LoVo (cell line): ENCODE results near the gene MATCAP1.

ENCODE experiments used
- DNase-seq: peaks from one replicate; pipeline ENCODE4 v3.0.0-alpha.2; 2016; ENCODE audit warnings: low spot score

MATCAP1 gene

DNA sequence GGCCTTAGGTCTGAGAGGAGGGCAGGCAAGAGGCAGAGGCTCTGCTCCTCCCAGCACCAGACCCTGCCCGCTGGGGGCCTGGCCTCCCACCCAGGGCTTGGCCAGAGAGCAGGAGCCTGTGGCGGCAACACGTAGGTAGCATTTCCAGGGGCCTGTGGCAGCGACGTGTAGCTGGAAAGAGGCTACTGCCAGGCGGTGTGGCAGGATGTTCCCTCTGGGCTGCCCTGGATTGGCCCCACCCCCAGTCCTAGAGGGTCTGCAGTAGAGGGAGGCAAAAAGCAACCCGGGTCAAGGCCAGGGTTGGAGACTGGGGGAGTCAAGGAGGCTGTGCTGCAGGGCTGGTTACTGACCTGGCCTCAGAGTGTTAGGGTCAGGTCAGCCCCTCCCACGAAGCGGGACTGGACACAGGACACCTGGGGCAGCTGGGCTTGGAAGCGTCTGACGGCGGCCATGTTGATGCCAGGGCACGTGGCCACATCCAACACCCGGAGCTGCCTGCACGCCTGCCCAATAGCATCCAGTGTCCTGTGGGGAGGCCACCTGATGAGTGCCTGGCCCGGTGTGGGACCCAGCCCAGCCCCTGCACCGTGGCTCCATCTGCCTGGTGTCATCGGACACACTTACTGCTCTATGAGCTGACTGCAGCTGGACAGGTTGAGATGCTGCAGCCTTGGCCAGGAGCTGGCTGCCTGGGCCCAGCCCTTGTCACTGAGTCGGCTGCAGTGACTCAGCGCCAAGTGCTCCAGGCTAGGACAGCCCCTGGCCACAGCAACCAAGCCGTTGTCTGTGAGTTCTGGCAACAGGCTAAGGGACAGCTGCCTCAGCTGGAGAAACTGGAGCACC lies 23.7 kb upstream of the MATCAP1 start:
- DNase-seq: peak; percentile 7

DNA sequence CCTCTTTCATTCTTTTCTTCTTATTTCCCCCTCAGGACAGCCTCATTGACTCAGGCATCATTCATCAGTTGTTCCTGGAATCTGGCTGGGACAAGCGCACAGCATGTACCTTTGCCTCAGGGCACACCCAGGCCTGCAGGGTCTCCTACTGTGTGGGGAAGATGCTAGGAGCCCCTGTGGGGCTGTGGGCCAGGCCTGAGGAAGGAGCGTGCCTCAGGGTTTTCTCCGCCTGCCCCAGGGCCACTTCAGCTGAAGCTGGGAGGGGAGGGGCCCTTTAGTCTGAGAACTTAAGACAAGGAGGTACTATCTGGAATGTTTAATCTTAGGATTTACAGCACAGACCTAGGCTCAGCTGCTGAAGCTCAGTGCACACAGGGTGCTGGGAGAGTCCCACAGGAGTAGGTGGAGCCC lies 23.1 kb upstream of the MATCAP1 start:
- no peak for DNase-seq

DNA sequence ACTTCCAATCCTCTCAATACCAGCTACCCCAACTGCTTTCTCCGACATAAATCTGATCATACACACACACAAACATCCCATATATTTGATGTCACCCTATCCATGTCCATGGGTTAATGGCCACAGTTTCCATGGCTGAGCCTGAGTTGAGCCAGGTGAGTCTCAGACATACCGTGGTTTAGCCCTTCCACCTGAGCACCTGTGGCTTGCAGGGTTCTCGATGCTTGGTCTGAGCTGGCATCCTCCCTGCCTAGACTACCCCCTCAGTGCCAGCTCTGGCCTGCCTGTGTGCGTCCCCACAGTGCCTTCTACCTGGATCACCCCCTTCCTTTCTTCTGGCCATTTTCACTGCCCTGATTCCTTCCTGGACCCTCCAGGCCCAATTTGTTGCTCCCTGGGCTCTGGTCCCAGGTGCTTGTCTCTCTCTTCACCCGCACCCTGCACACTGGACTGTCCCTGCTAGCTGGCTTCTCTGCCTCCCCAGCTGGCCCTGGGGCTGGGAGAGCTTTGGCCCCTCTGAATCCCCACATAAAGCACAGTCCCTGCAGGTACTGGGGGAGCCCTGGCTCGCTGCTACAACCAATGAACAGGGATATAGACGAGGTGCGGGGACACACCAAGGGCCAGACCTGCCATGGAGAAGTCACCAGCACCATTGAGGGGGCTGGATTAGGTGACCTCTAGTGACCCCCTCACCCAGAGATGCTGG lies 22.5 kb upstream of the MATCAP1 start:
- DNase-seq: no peak

DNA sequence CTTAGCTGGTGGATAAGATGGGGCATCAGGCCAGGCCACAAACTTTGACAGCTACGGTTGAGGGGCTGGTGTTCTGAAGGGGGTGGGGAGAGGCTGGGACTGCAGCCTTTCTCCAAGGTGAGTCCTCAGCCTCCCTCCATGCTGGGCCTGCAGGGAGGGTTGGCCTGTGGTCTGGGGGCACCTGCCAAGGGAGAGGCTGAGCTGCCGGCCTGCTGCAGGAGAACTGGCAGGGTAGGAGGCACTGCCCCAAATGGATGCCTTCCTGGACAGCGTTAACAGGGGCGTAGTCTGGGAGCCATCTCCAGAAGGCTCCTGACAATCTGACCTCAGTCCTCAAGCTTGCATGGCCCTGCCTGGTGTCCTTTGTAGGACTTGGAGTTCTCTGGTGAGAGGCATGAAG lies 20.3 kb upstream of the MATCAP1 start:
- no peak for DNase-seq

DNA sequence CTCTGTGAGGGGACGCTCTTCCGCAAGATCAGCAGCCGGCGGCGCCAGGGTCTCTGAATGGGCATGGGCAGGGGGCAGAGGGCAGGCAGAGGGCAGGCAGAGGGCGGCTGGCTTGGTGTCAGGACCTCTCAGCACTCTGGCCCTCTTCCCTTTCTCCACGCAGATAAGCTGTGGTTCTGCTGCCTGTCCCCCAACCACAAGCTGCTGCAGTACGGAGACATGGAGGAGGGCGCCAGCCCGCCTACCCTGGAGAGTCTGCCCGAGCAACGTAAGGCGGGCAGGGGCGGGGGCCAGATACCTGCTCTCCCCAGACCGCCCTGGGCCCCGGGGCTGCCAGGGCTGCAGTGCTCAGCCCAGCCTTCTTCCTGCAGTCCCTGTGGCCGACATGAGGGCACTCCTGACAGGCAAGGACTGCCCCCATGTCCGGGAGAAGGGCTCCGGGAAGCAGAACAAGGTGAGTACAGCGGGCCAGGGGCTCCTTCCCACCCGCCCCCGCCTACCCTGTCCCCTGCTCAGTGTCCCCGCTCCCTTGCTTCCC lies 19.3 kb upstream of the MATCAP1 start:
- no peak for DNase-seq

DNA sequence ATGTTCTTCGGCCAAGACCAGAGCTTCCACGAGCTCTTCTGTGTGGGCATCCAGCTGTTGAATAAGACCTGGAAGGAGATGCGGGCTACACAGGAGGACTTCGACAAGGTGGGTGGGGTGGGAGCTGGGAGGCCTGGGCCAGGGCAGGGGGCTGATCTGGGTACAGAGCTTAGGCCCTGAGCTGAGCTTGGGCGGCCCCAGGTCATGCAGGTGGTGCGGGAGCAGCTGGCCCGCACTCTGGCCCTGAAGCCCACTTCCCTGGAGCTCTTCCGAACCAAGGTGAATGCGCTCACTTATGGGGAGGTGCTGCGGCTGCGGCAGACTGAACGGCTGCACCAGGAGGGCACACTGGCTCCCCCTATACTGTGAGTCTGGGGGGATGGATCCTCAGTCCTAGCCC lies 18.7 kb upstream of the MATCAP1 start:
- no peak for DNase-seq

DNA sequence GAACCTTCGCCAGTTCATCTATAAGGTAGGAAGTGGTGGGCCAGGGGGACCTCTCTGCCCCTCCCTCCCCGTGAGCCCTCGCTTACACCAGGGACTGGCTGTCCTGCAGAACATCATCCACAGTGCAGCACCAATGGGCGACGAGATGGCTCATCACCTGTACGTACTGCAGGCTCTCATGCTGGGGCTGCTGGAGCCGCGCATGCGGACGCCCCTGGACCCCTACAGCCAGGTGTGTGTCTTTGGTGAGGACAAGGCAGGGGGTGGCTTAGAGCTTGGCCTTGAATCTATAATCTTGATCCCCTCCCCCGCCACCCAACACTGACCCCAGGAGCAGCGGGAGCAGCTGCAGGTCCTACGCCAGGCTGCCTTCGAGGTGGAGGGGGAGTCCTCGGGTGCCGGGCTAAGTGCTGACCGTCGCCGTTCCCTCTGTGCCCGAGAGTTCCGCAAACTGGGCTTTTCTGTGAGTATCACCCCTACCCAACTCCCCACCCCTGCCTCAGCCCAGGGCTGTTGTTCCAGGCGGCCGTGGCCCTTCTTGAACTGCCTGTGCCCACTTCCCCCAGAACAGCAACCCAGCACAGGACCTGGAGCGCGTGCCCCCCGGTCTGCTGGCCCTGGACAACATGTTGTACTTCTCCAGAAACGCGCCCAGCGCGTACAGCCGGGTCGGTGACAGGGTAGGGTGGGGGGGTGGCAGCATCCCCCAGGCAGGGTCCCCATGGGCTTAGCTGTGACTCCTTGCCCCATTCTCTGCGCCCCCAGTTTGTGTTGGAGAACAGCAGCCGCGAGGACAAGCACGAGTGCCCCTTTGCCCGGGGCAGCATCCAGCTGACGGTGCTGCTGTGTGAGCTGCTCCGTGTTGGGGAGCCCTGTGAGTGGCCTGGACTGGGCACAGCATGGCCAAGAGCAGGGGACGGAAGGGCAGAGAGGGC lies 17.9 kb upstream of the MATCAP1 start:
- DNase-seq: no peak

DNA sequence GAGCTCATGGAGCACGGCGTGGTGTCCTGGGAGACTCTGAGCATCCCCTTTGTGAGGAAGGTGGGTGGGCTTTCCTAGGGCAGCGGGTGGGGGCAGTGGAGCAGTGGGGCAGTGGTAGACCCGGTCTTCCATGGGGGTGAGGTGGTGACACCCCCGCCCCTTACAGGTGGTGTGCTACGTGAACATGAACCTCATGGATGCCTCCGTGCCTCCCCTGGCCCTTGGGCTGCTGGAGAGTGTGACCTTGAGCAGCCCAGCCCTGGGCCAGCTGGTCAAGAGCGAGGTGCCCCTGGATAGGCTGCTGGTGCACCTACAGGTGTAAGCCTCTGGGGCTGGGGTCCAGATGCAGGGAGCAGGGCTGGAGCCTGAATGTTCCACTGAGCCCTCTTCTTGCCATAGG lies 16.7 kb upstream of the MATCAP1 start:
- DNase-seq: no peak

DNA sequence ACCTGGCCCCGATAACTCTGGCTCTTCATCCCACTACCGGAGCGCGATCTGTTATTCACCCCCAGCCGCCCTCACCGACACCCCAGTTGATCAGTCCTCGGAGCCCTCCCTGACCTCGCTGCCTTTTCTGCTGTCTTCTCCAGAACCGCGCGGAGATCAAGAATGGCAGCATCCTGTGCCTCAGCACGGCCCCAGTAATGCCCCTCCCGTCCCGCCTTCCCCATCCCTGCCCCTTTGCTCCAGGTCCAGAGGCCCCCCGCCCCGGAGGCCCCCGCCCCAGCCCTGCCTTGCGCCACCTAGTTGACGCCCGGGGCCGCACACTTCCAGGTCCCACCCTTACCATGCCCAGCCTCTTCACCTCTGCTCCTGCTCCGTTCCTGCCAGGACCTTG lies 16.0 kb upstream of the MATCAP1 start:
- no peak for DNase-seq

DNA sequence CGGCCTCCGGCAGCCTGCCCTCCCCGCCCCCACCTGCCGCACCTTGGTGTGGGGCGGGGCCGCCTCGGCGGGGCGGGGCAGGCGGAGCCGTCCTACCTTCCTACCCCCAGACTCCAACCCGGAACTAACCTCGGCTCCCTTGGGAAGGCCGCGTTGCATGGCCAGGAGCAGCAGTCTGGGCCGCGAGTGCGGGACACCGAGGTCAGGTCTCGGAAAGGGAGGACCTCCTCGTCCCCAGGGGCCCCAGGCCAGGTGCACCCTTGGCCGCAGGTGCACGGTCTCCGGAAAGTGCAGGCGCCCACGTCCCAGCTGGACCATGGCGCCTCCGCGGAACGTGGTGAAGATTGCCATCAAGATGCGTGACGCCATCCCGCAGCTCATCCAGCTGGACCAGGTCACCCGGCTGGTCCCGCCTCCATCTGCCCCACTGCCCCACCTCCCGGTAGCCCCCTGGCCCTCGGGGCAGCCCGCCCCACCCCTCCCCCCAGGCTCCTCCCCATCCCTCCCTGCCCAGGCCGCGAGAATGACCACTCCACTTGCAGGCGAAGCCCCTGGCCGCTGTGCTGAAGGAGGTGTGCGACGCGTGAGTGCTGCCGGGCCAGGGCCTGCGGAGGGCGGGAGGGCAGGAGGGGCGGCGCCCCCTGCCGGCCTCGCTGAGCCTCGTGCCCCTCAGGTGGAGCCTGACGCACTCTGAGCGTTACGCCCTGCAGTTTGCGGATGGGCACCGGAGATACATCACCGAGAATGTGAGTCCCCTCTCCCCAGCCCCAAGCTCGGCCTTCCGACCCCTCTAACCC lies 15.4 kb upstream of the MATCAP1 start, which contains the start of gene ELMO3:
Gene ELMO3 (plus strand): TSS at position 121 of the 797 bp plus-strand sequence. CDS start 196 bp downstream, at position 317.
- peak; percentile 71 for DNase-seq

DNA sequence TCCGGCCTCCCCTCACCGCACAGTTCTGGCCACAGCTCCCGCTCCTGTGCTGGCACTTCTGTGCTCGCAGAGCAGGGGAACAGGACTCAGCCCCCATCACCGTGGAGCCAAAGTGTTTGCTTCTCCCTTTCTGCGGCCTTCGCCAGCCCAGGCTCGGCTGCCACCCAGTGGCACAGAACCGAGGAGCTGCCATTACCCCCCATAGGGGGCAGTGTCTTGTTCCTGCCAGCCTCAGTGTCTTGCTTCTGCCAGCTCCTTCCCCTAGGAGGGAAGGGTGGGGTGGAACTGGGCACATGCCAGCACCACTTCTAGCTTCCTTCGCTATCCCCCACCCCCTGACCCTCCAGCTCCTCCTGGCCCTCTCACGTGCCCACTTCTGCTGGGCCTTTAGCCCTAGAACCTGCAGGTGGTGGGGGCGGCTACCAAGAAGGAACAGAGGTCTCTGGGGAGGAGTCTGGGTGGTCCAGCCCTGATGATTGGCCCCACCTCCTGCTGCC lies 14.5 kb upstream of the MATCAP1 start:
- DNase-seq: peak; percentile 50

DNA sequence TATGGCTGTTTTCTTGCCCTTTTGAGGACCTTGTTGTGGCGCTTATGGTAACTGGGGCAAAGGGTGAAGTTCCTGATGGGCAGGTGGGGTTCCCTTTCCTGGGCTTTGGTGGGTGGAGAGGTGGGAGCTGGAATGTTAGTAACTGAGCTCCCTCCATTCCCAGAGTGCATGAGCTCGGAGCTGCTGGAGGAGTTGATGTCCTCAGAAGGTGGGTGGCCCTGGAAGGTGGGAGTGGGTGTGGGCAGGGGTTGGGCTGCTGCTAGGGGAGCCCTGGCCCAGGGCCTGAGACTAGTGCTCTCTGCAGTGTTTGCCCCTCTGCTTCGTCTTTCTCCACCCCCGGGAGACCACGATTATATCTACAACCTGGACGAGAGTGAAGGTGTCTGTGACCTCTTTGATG lies 13.9 kb upstream of the MATCAP1 start:
- DNase-seq: no peak

DNA sequence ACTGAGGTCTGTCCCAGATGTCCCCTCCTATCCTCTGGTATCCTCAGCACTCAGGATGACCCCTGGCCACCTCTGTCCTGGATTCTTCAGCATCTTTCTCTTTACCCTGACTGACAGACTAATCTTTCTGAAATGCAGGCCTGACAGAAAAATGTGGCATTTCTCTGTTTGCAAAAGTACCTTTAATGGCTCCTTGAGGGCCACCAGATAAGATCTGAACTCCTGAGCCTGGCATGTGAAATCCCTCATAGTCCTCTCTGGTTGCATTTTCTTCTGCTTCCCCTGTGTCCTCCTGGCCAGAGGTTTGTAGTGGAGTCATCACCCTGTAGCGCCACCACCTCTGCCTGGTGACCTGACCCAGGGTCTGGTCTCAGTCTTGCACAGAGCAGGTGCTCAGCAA lies 13.1 kb upstream of the MATCAP1 start:
- no peak for DNase-seq

DNA sequence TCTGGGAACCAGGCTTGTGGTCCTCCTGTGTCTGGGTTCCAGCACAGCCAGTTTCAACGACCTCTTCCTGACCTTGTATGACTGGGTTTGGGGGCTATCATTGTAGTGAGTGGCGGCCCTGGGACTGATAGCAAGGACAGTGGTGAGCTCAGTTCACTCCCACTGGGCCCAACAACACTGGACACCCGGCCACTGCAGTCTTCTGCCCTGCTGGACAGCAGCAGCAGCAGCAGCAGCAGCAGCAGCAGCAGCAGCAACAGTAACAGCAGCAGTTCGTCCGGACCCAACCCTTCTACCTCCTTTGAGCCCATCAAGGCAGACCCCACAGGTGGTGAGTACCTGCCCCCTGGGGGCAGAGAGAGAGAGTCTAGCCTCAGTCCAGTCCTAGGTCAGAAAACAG lies 11.9 kb upstream of the MATCAP1 start:
- DNase-seq: no peak

DNA sequence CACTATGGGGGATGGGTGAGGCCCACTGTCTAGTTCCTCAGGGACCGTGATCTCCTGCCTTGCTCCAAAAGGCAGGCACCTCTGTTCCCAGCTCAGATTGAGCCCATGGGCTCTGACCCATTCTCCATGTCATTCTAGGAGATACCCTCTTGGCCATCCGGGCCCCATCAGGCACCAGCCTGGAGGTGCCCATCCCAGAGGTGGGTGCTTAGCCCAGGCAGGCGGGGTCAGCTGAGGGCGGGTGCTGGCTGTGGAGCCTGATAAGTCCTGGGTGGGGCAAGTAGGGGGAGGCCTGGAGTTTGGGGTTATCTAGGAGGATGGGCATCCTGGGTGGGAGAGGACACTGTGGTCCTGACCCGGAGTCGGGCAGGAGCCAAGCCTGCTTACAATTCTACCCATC lies 10.5 kb upstream of the MATCAP1 start:
- DNase-seq: no peak

DNA sequence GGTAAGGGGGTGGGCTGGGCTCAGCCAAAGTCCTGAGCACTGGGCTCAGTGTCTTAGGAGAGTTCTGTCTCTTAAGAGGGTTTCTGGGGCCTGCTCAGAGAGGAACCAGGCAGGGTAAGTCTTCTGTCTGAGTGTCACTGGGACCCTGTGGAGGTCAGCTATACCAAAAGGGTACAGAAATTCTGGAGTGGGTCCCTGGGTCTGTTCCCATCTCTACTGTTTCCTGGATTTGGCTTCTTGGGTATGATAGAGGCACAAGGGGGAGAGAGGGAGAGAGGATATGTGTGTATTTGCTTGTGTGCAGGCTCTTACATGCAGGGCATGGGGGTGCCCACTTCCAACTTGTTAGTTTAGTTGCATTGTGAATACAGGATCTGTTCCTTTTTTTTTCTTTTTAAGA lies 9.8 kb upstream of the MATCAP1 start:
- no peak for DNase-seq

DNA sequence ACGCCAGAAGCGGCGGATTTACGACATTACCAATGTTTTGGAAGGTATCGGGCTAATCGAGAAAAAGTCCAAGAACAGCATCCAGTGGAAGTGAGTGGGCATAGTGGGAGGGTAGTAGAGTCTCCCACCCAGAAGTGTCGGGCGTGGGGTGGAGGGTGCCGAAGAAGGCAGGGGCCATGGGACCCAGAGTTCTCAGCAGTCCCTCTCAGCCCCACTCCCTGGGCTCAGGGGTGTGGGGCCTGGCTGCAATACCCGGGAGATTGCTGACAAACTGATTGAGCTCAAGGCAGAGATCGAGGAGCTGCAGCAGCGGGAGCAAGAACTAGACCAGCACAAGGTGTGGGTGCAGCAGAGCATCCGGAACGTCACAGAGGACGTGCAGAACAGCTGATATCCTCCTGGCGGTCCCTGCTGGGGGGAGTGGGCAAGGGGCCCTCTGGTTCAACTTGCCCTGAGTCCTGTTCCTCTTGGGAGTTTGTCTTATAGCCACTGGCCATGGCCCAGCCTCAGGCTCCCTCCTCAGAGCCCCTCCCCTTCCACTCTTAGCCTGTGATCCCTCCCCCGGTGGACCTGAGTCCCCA lies 9.1 kb upstream of the MATCAP1 start:
- DNase-seq: no peak

DNA sequence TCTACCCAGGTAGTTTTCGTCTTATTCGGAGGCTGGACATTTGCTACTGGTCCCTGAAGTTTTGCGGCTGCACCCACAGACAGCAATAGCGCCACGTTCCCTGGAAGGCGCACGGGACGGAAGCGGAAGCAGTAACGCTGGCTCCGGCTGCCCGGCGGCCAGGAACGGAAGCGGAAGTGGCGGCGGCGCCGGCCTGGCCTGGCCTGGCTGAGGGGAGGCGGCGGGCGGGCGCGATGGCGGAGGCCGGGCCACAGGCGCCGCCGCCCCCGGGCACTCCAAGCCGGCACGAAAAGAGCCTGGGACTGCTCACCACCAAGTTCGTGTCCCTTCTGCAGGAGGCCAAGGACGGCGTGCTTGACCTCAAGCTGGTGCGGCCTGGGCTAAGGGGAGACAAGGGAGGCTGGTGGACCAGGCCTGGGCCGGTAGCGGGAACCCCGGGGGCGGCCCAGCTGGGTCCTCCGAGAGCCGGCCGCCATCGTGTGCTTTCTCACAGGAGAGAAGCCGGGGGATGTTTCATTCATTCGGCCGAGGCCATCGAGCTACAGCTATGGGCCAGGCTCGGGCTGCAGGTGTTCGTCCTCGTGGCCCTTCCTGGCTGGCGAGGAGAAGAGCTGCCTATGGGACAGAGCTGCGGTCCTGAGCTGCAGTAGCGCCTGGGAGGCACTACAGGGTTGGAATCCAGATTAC lies 8.4 kb upstream of the MATCAP1 start, which contains the start of gene E2F4:
Gene E2F4 (plus strand): TSS at position 161 of the 687 bp plus-strand sequence. CDS start 73 bp downstream, at position 234.
- peak; percentile 94 for DNase-seq

DNA sequence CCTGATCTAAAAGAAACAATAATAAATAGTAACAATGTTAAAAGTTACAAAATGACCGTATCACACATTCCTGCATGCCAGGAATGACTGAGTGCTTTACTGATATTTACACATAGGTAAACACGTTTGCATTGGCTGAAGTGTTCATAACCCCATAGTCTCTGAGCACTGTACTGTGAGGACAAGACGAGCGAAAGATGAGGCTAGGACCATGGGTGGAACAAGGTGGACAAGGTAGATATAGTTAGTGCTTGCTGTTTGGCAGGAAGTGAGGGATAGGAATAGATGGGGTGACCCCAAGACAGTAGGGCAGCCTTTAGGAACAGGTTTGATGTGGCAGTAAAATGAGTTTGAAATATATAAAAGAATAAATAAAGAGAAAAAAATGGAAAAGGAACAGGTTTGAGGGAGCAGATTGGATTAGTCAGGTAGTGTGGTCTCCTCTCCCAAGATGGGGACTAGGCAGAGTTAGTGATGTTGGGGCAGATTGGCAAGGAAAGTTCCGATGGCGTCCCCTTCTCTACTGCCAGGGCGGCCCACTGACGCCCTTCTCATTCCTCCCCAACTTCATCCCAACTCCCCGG lies 7.7 kb upstream of the MATCAP1 start:
- DNase-seq: no peak
